Measurements from ENCODE around the gene GPX2. TPM values are rescaled to one million over a fixed set of nuclear protein-coding genes. Genes with fewer than 3 reads are reported as not detected.
"Not testable (repeated sequence)": the region's sequence is repeated elsewhere in the genome, so short reads cannot be mapped to it uniquely, and the experiment has no call there.

GPX2 gene
- total RNA-seq, 1 experiment from 2014 or later, result not detected

GRCh38 chr14:64915029-64915424 is 27.5 kb downstream of the GPX2 start:
- no peak for DNase-seq (ENCODE audit: low read depth)

GRCh38 chr14:64914237-64915028 is 28.1 kb downstream of the GPX2 start, which contains the start of gene CHURC1:
Gene CHURC1, plus strand, starts transcription at chr14:64914455. Its CDS starts 41 bp downstream, at chr14:64914496.
- peak; percentile 97 for DNase-seq (ENCODE audit: low read depth)

GRCh38 chr14:64913477-64913876 is 29.1 kb downstream of the GPX2 start:
- not testable (repeated sequence) for DNase-seq (ENCODE audit: low read depth)

GRCh38 chr14:64912261-64912660 is 30.3 kb downstream of the GPX2 start:
- DNase-seq (ENCODE audit: low read depth), result no peak

GRCh38 chr14:64910847-64911495 is 31.6 kb downstream of the GPX2 start:
- peak; percentile 40 for DNase-seq (ENCODE audit: low read depth)

DNA sequence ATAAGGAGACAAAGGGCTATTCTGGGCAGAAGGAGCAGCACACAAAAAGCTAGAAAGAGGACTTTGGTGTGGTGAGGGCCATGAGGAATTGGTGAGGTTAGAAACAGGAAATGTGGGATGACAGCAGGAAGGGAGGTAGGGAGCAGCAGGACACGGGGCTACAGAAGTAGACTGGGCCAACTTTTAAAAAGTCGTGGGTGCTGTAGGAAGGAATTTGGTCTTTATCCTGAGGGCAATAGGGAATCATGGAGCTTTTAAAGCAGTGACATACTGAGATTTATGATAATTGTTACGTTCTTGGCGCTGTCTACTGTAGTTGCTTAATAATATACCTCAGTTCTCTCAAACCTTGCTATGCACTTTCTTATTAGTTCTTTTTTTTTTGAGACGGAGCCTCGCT is 36.5 kb downstream of the GPX2 start:
- peak; percentile 28 for DNase-seq (ENCODE audit: low read depth)

DNA sequence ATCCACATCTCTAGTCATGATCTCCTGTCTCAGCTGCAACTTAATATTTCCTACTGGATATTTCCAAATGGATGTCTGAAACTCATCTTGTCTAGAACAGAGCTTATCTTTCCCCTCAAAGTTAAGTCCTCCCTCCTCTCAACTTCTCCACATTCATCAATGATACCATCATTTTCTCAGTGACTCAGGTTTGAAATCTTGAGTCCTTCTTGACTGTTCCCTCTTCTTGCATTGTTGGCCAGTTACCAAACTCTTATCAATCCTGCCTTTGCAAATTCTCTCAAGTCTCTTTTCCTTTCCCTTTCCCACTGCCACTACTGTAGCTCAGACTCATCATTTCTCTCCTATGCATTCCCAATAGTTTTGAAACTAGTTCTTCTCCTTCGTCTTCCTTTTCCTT is 42.6 kb downstream of the GPX2 start:
- DNase-seq (ENCODE audit: low read depth), result no peak

DNA sequence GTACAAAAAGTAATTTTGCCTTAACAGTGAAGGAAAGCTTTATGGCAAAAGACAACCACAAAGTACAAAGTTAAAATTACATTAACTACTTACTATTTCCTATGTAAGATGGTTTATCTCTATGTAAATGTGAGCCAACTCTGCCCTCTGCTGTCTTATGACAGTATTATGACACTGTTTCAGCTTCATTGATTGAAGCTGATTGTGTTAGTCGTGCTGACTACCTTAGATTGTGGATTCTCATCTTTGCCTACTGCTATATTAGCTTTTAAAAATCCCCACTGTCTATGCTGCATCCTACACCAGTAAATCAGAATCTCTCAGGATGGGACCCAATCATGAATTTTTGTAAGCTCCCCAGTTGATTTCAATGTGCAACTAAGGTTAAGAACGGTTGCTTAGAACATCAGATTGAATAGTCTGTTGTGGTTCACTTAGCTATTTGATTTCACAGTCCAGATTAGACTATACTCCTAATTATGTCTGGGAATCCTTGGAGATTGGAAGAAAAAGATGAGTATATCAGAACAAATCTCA is 50.6 kb downstream of the GPX2 start:
- DNase-seq (ENCODE audit: low read depth), result peak; percentile 49

DNA sequence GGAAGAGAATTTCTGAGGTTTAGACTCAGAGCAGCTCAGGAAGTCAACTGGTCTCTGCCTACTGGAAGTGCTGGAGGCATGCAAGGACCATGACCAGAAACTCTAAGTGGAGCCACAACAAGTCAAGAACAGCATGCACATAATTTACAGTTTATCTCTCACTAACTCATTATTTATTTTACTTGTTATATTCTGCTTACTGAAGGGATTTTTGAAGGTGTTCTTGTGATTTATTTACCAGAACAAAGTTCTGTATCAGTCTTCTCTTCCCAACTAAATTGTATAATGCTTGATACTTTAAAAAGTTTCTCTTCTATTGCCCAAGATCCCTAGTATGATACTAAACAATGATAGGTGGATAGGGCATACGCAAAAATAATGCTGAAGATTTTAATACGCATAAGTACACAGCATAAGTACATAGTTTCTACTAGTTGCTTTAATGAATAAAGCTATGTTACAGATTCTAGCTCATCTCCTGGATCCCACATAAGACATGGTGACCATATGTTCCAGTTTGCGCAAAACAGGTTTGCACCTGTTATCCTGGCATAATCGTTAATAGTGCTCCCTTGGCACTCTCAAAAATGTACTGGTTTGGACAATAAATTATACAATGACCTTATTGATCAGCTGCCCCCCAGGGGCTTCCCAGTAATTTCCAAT is 51.2 kb downstream of the GPX2 start:
- no peak for DNase-seq (ENCODE audit: low read depth)

DNA sequence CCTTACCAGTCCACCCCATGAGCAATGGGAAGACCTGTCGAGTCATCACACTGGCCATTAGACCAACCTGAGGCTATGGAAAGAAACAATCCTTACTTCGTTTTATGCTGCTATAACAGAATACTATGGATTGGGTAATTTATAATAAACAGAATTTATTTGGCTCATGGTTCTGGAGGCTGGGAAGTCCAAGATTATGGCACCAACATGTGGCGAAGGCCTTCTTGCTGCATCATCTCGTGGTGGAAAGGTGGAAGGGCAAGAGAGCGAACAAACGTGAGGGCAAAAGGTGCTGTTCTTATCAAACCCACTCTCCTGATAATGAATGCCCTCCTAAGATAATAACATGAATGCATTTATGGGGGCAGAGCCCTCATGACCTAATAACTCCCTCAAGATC is 53.2 kb downstream of the GPX2 start:
- DNase-seq (ENCODE audit: low read depth), result no peak

Small RNAs within 50 kb of the gene (small RNA-seq; reads per million reads assigned to genes)
- not detected for gene RPPH1-2P

Other genes with a start within 250 kb of the GPX2 start
- gene PLEKHG3, start 238.3 kb downstream of the GPX2 start, total RNA-seq (2014; rRNA removed; shearing (Covaris generic)), result 23.5 and 27.9 TPM in 2 replicates
- gene SPTB, start 62.8 kb downstream of the GPX2 start, total RNA-seq (2014; rRNA removed; shearing (Covaris generic)), result 1.9 TPM in 2 replicates
- 32.5 and 33.0 TPM in 2 replicates for gene CHURC1, start 28.3 kb downstream of the GPX2 start, total RNA-seq (2014; rRNA removed; shearing (Covaris generic))
- gene RAB15, start 29.6 kb upstream of the GPX2 start, total RNA-seq (2014; rRNA removed; shearing (Covaris generic)), result 16.4 and 22.3 TPM in 2 replicates
- 12.0 and 17.2 TPM in 2 replicates for gene FNTB, start 44.1 kb upstream of the GPX2 start, total RNA-seq (2014; rRNA removed; shearing (Covaris generic))
- 65.8 and 83.7 TPM in 2 replicates for gene MAX, start 159.8 kb upstream of the GPX2 start, total RNA-seq (2014; rRNA removed; shearing (Covaris generic))